Measurements from ENCODE around the gene DUS3L. TPM values are rescaled to one million over a fixed set of nuclear protein-coding genes. Genes with fewer than 3 reads are reported as not detected.

Gene DUS3L
- total and polyA plus RNA-seq, 2 of the 8 experiments (the other 6 are each of a cell fraction or from before 2014, with no cell fraction given): 37.6 to 39.1 TPM

- Histone ChIP-seq H4K91ac (replicated peaks; ENCODE audit: insufficient read length, low read length) (no peak overlapping the region), H3K4me1 (replicated peaks in 1 of 4; ENCODE audit: control insufficient read depth in 3 of 4, insufficient read depth in 4 of 4, low read length in 3 of 4) (no peaks in the 10 kb centered on the region), H2AFZ (ENCODE audit: low read length) (no peak overlapping the region), H2BK12ac (ENCODE audit: low read depth, low read length) (no peak overlapping the region; the same call in 1 of the 2 replicates), H4K8ac (ENCODE audit: extremely low read depth, insufficient read depth, low read length) (no peak overlapping the region), H3K36me3 (ENCODE audit: control insufficient read depth in 2 of 4, insufficient read depth in 4 of 4, low read length in 3 of 4) (peaks cover 13 to 29% (median 21%) of the 10 kb centered on the region in 4 experiments; a peak in 7 of 8 replicates), H3K27ac (ENCODE audit: low read depth, low read length) (no peak overlapping the region), H3K9me3 (ENCODE audit: insufficient read depth in 2 of 2, low read depth in 1 of 2, low read length in 1 of 2) (no peaks in the 10 kb centered on the region), H3K56ac (replicated peaks; ENCODE audit: insufficient read length, low read depth, low read length) (no peak overlapping the region), H3K23me2 (ENCODE audit: low read depth, low read length) (no peaks in the 10 kb centered on the region), H2BK20ac (ENCODE audit: low read length) (no peak overlapping the region), H3K27me3 (replicated peaks in 1 of 4; ENCODE audit: control insufficient read depth in 3 of 4, extremely low read depth in 1 of 4, insufficient read depth in 3 of 4, low read length in 3 of 4) (no peaks in the 10 kb centered on the region), H2AK5ac (ENCODE audit: low read depth, low read length) (no peak overlapping the region), H4K20me1 (replicated peaks in 1 of 2; ENCODE audit: control insufficient read depth in 1 of 2, insufficient read depth in 2 of 2, low read length in 2 of 2) (peaks cover 0 to 6% of the 10 kb centered on the region in 2 experiments), H4K5ac (ENCODE audit: insufficient read length, low read depth, low read length) (no peak overlapping the region), H2BK15ac (ENCODE audit: low read length) (no peak overlapping the region), H3K79me2 (ENCODE audit: control insufficient read depth in 1 of 2, insufficient read depth in 2 of 2, low read length in 2 of 2) (no peaks in the 10 kb centered on the region), H3K4me3 (ENCODE audit: extremely low read depth in 1 of 4, insufficient read depth in 2 of 4, low read depth in 3 of 4, low read length in 4 of 4) (no peak overlapping the region), H3K79me1 (ENCODE audit: low read depth, low read length) (no peaks in the 10 kb centered on the region; the same call in 1 of the 2 replicates), H3K23ac (ENCODE audit: insufficient read length) (no peak overlapping the region), H3K14ac (ENCODE audit: insufficient read length) (no peak overlapping the region), H3K4ac (replicated peaks; ENCODE audit: insufficient read length, low read depth, low read length) (no peak overlapping the region), H3K9ac (replicated peaks in 1 of 4; ENCODE audit: extremely low read depth in 1 of 4, low read depth in 3 of 4, low read length in 3 of 4) (no peak overlapping the region), H2BK5ac (ENCODE audit: low read depth, low read length) (no peak overlapping the region), H2BK120ac (replicated peaks; ENCODE audit: low read depth, low read length) (no peak overlapping the region), H3K4me2 (ENCODE audit: insufficient read depth in 1 of 2, low read depth in 2 of 2, low read length in 2 of 2) (no peak overlapping the region), H3K18ac (ENCODE audit: extremely low read depth, low read length) (no peak overlapping the region)
- ChIA-PET POLR2A (ENCODE audit: partially characterized antibody) (interaction anchor here (0.9 to 3.9 kb wide), 11 partner anchors 9 to 95 kb away, joined by 3 to 25 read pairs (median 4); partner anchors contain the start of genes CATSPERD, LONP1 and RPL36), CTCF (ENCODE audit: partially characterized antibody) (interaction anchor here (0.7 to 1.7 kb wide), 7 partner anchors 9 to 94 kb away, joined by 3 to 9 read pairs (median 4); partner anchors contain the start of gene RPL36)
- DNase-seq (ENCODE audit: low read depth in 1 of 2, low spot score in 2 of 2): no peak
- TF ChIP-seq SIRT6 (IDR thresholded peaks at IDR 0.05; ENCODE audit: low read length) (no peak), CTBP2 (IDR thresholded peaks at IDR 0.05; ENCODE audit: borderline replicate concordance, insufficient read depth, insufficient read length, low read length) (no peak), YY1 (IDR thresholded peaks at IDR 0.05; ENCODE audit: low read depth, low read length) (no peak), PHF8 (conservative IDR thresholded peaks at IDR 0.05; ENCODE audit: low read depth, low read length) (no peak), CHD1 (IDR thresholded peaks at IDR 0.05; ENCODE audit: low read depth, low read length) (no peak)
- no peak for FAIRE-seq
- 90% methylated on average over 31 of the region's 48 CpGs; no CpG with 5 or more reads in 1 of the 2 experiments for WGBS, 2 experiments (ENCODE audit: extremely low coverage in 1 of 2, insufficient coverage in 1 of 2, insufficient read length in 1 of 2, insufficient replicate concordance in 2 of 2, low coverage in 1 of 2, low lambda C conversion rate in 2 of 2, missing lambda C conversion rate in 1 of 2)
Measured at GRCh38 chr19:5782945-5783919, 7.7 kb downstream of the DUS3L start.
